Spinal cord (tissue), 10 donors: Measurements from ENCODE around the gene TSPAN15. TPM values are rescaled to one million over a fixed set of nuclear protein-coding genes. Genes with fewer than 3 reads are reported as not detected.

ENCODE experiments used
- DNase-seq, 6 donors: peaks; one replicate each; pipeline versions ENCODE4 v3.0.0 to v3.0.0-alpha.2; 2013 to 2015; ENCODE audit warnings: low spot score in 6 of 6, low read depth in 4 of 6
- H3K27ac ChIP-seq: one replicate; pipeline ENCODE4 v1.5.1; 2013; ENCODE audit warnings: low read depth, low read length, control low read depth
- H3K27me3 ChIP-seq: one replicate; pipeline ENCODE4 v1.6.1; 2013; ENCODE audit warnings: low read length; ENCODE audit not compliant: control insufficient read depth, insufficient read depth
- H3K36me3 ChIP-seq: one replicate; pipeline ENCODE4 v1.6.1; 2013; ENCODE audit warnings: low read length; ENCODE audit not compliant: control insufficient read depth, insufficient read depth
- H3K4me1 ChIP-seq: one replicate; pipeline ENCODE4 v1.6.1; 2013; ENCODE audit warnings: low read length; ENCODE audit not compliant: control insufficient read depth, insufficient read depth
- H3K4me3 ChIP-seq: one replicate; pipeline ENCODE4 v1.5.1; 2013; ENCODE audit warnings: low read depth, low read length, control low read depth
- H3K9me3 ChIP-seq: one replicate; pipeline ENCODE4 v1.6.1; 2013; ENCODE audit warnings: low read length; ENCODE audit not compliant: control insufficient read depth, insufficient read depth
- WGBS: methylation state at CpG from one replicate; pipeline ENCODE4 v1.1.5; 2013; ENCODE audit warnings: missing lambda C conversion rate; ENCODE audit not compliant: insufficient coverage; 5-methylcytosine and 5-hydroxymethylcytosine counted together
- long read RNA-seq, 4 donors: transcript quantifications; one replicate each; lab custom pipeline, GENCODE V29; 2026
- polyA plus RNA-seq, 2 donors: library from polyadenylated mRNA; unstranded; fragments of 120-200 nt; gene quantifications; one replicate each; pipeline ENCODE4 v1.2.1, GENCODE V29; 2013; ENCODE audit not compliant: insufficient read length in 2 of 2
- total RNA-seq, 2 donors: library from RNA; depleted of rRNA in 1 of 2; stranded (reverse); fragments of 120-200 nt in 1 of 2; fragments of >200 nt in 1 of 2; gene quantifications; one replicate each; pipeline versions ENCODE4 v1.2.3 to v1.2.4, GENCODE V29; 2013 to 2014
- donor health status: healthy.

TSPAN15 gene
- total RNA-seq (10 to 100 TPM; 23.0 to 27.2 TPM), polyA plus RNA-seq (10 to 100 TPM; 25.8 to 42.7 TPM)
- long read RNA-seq, donor 1, transcript TSPAN15-201 (8 exons, 1,698 nt): major isoform, 11 of 14 reads
- long read RNA-seq, donor 1, partial matches to known transcripts: 0 of 14 reads
- long read RNA-seq, donor 1, other reads (novel, unspliced or antisense): 0 of 14 reads
- long read RNA-seq, donor 2, partial matches to known transcripts: 0 of 2 reads
- long read RNA-seq, donor 2, other reads (novel, unspliced or antisense): 0 of 2 reads
- long read RNA-seq, donor 3, partial matches to known transcripts: 0 of 8 reads
- long read RNA-seq, donor 3, other reads (novel, unspliced or antisense): 0 of 8 reads
- long read RNA-seq, donor 4, transcript TSPAN15-201 (8 exons, 1,698 nt): major isoform, 14 of 15 reads
- long read RNA-seq, donor 4, partial matches to known transcripts: 0 of 15 reads
- long read RNA-seq, donor 4, other reads (novel, unspliced or antisense): 0 of 15 reads

GRCh38 chr10:69451209-69451783 lies at the start of gene TSPAN15:
TSPAN15 (plus strand) TSS chr10:69451465; CDS start chr10:69451595, 130 bp downstream.
- WGBS: 0% methylated on average over 37 of the region's 45 CpGs
- no peaks in the 10 kb centered on the region for H3K9me3 ChIP-seq
- H3K4me1 ChIP-seq: peaks cover 21% of the 10 kb centered on the region
- H3K4me3 ChIP-seq: peak within 1 kb of the TSS; percentile 78
- DNase-seq: peak; percentile 70 to 97 (median 83)
- H3K27ac ChIP-seq: no peak within 1 kb of the TSS
- H3K27me3 ChIP-seq: peaks cover 4% of the 10 kb centered on the region
- H3K36me3 ChIP-seq: no peaks in the 10 kb centered on the region

GRCh38 chr10:69402386-69402785 lies 48.9 kb upstream of the TSPAN15 start:
- DNase-seq: no peak
- H3K4me3 ChIP-seq: no peak overlapping the region
- H3K36me3 ChIP-seq: peaks cover 52% of the 10 kb centered on the region
- WGBS: 63% methylated on average over 3 of the region's 6 CpGs
- H3K4me1 ChIP-seq: peaks cover 15% of the 10 kb centered on the region
- H3K27me3 ChIP-seq: no peaks in the 10 kb centered on the region
- H3K9me3 ChIP-seq: no peaks in the 10 kb centered on the region
- H3K27ac ChIP-seq: no peak overlapping the region

GRCh38 chr10:69403066-69403465 lies 48.2 kb upstream of the TSPAN15 start:
- Histone ChIP-seq H3K27me3 (no peaks in the 10 kb centered on the region), H3K4me1 (peaks cover 22% of the 10 kb centered on the region), H3K9me3 (no peaks in the 10 kb centered on the region), H3K36me3 (peaks cover 52% of the 10 kb centered on the region), H3K4me3 (no peak overlapping the region), H3K27ac (no peak overlapping the region)
- WGBS: 79% methylated on average over 1 of the region's 1 CpG
- no peak for DNase-seq

- no peak overlapping the region for H3K4me3 ChIP-seq
- DNase-seq: no peak
- no peaks in the 10 kb centered on the region for H3K9me3 ChIP-seq
- H3K36me3 ChIP-seq: peaks cover 49% of the 10 kb centered on the region
- peaks cover 23% of the 10 kb centered on the region for H3K4me1 ChIP-seq
- no peaks in the 10 kb centered on the region for H3K27me3 ChIP-seq
- H3K27ac ChIP-seq: no peak overlapping the region
- WGBS: no CpG with 5 or more reads among the region's 3 CpGs
Measured at GRCh38 chr10:69403519-69403918, 47.7 kb upstream of the TSPAN15 start.

- H3K4me1 ChIP-seq: peaks cover 23% of the 10 kb centered on the region
- no peaks in the 10 kb centered on the region for H3K27me3 ChIP-seq
- WGBS: 84% methylated on average over 8 of the region's 10 CpGs
- no peaks in the 10 kb centered on the region for H3K9me3 ChIP-seq
- no peak overlapping the region for H3K4me3 ChIP-seq
- no peak overlapping the region for H3K27ac ChIP-seq
- no peak for DNase-seq
- H3K36me3 ChIP-seq: peaks cover 38% of the 10 kb centered on the region
Measured at GRCh38 chr10:69404786-69405185, 46.5 kb upstream of the TSPAN15 start.

- Histone ChIP-seq H3K36me3 (peaks cover 34% of the 10 kb centered on the region), H3K27ac (no peak overlapping the region), H3K4me3 (no peak overlapping the region), H3K4me1 (peaks cover 23% of the 10 kb centered on the region), H3K9me3 (no peaks in the 10 kb centered on the region), H3K27me3 (no peaks in the 10 kb centered on the region)
- no peak for DNase-seq
- 0% methylated on average over 1 of the region's 4 CpGs for WGBS
Measured at GRCh38 chr10:69405221-69405620, 46.0 kb upstream of the TSPAN15 start.

GRCh38 chr10:69406302-69406811 lies 44.9 kb upstream of the TSPAN15 start:
- no peaks in the 10 kb centered on the region for H3K9me3 ChIP-seq
- no peak overlapping the region for H3K27ac ChIP-seq
- no peaks in the 10 kb centered on the region for H3K27me3 ChIP-seq
- no peak for DNase-seq
- peaks cover 22% of the 10 kb centered on the region for H3K36me3 ChIP-seq
- H3K4me3 ChIP-seq: no peak overlapping the region
- H3K4me1 ChIP-seq: peaks cover 23% of the 10 kb centered on the region
- 26% methylated on average over 2 of the region's 5 CpGs for WGBS

GRCh38 chr10:69406816-69407580 lies 44.3 kb upstream of the TSPAN15 start:
- no peak for DNase-seq
- H3K4me1 ChIP-seq: peaks cover 23% of the 10 kb centered on the region
- H3K36me3 ChIP-seq: peaks cover 16% of the 10 kb centered on the region
- no peak overlapping the region for H3K27ac ChIP-seq
- H3K9me3 ChIP-seq: no peaks in the 10 kb centered on the region
- 75% methylated on average over 6 of the region's 6 CpGs for WGBS
- H3K4me3 ChIP-seq: no peak overlapping the region
- H3K27me3 ChIP-seq: no peaks in the 10 kb centered on the region

- no peak overlapping the region for H3K4me3 ChIP-seq
- H3K36me3 ChIP-seq: peaks cover 9% of the 10 kb centered on the region
- 44% methylated on average over 12 of the region's 14 CpGs for WGBS
- DNase-seq: peak in 2 of 6 donors; percentile 67 to 81
- H3K4me1 ChIP-seq: peaks cover 23% of the 10 kb centered on the region
- no peaks in the 10 kb centered on the region for H3K9me3 ChIP-seq
- peak overlapping the region; percentile 61 for H3K27ac ChIP-seq
- H3K27me3 ChIP-seq: no peaks in the 10 kb centered on the region
Measured at GRCh38 chr10:69407621-69408301, 43.5 kb upstream of the TSPAN15 start.
